Loucy (cell line): ENCODE data around the gene SLC44A1.

Source experiments
- CTCF ChIP-seq: fragments of 200-600 bp; sonication (generic); conservative IDR thresholded peaks from 2 replicates; pipeline ENCODE4 v1.5.1; 2014; ENCODE audit warnings: mild to moderate bottlenecking, antibody characterized with exemption, low read length
- EZH2phosphoT487 ChIP-seq: fragments of 200-600 bp; IDR thresholded peaks from 2 replicates; pipeline ENCODE4 v1.6.1; 2018; ENCODE audit warnings: antibody characterized with exemption, mild to moderate bottlenecking, moderate library complexity, borderline replicate concordance

- TF ChIP-seq CTCF (no peak), EZH2phosphoT487 (no peak)
Measured at GRCh38 chr9:105289305-105289704, 44.9 kb downstream of the SLC44A1 start.
